Neural cell (in vitro differentiated cells): ENCODE results near the gene CSNK1G3.

Source experiments
- CTCF ChIP-seq: fragments of 450-650 bp; IDR thresholded peaks from 2 replicates; pipeline ENCODE4 v1.5.1; 2014; ENCODE audit warnings: antibody characterized with exemption, mild to moderate bottlenecking, moderate library complexity; ENCODE audit not compliant: poor library complexity, severe bottlenecking
- EP300 ChIP-seq: fragments of 450-650 bp; conservative IDR thresholded peaks from 2 replicates; pipeline ENCODE4 v1.6.1; 2014; ENCODE audit warnings: antibody characterized with exemption, mild to moderate bottlenecking, moderate library complexity; ENCODE audit not compliant: poor library complexity, severe bottlenecking
- EZH2 ChIP-seq: fragments of 200-600, 300-800 bp; shearing (Covaris generic), sonication (generic); IDR thresholded peaks from 2 replicates; pipeline ENCODE4 v1.6.1; 2014; ENCODE audit warnings: antibody characterized with exemption, low read length, borderline replicate concordance, mild to moderate bottlenecking; ENCODE audit not compliant: insufficient read depth, poor library complexity, severe bottlenecking
- MXI1 ChIP-seq: fragments of 450-650 bp; conservative IDR thresholded peaks from 2 replicates; pipeline ENCODE4 v1.6.1; 2014; ENCODE audit warnings: antibody characterized with exemption, mild to moderate bottlenecking; ENCODE audit not compliant: poor library complexity, severe bottlenecking
- POLR2AphosphoS5 ChIP-seq: IDR thresholded peaks from 2 replicates; pipeline ENCODE4 v1.6.1; 2012
- RAD21 ChIP-seq: fragments of 450-650 bp; conservative IDR thresholded peaks from 2 replicates; pipeline ENCODE4 v1.6.1; 2014; ENCODE audit warnings: antibody characterized with exemption, mild to moderate bottlenecking, moderate library complexity
- REST ChIP-seq: IDR thresholded peaks from 2 replicates; pipeline ENCODE4 v1.6.1; 2012; ENCODE audit warnings: borderline replicate concordance
- SMC3 ChIP-seq: fragments of 450-650 bp; conservative IDR thresholded peaks from 2 replicates; pipeline ENCODE4 v1.6.1; 2014; ENCODE audit warnings: antibody characterized with exemption, mild to moderate bottlenecking, moderate library complexity; ENCODE audit not compliant: poor library complexity
- TAF1 ChIP-seq: IDR thresholded peaks from 2 replicates; pipeline ENCODE4 v1.6.1; 2012; ENCODE audit warnings: low read depth

- TF ChIP-seq POLR2AphosphoS5 (no peak), CTCF (no peak), RAD21 (no peak), REST (no peak), TAF1 (no peak), EP300 (no peak), MXI1 (no peak), EZH2 (no peak), SMC3 (no peak)
These were observed 60.0 kb downstream of the CSNK1G3 start for GRCh38 chr5:123571927-123572326.
